ENCODE measurements around the gene LETM1. TPM values are rescaled to one million over a fixed set of nuclear protein-coding genes. Genes with fewer than 3 reads are reported as not detected.
A peak's percentile ranks its signal among the peaks of the same experiment; 100 is the strongest.
"Not testable (repeated sequence)": the region's sequence is repeated elsewhere in the genome, so short reads cannot be mapped to it uniquely, and the experiment has no call there.

LETM1 gene
- total RNA-seq, 8 experiments from 2014 or later, result 19.8 to 74.0 (median 30.2) TPM

GRCh38 chr4:1841887-1842210, 14.1 kb downstream of the LETM1 start:
- ATAC-seq (replicated peaks in 6 of 8), result no peak
- in situ Hi-C loops (cut with MboI; ENCODE audit: low pct_unique_long_range_greater_than_20kb in 2 of 9, low sequenced_read_pairs in 9 of 9, unreplicated experiment in 9 of 9), result no loop called here
- Histone ChIP-seq H3K4me3 (no peak overlapping the region), H3K4me1 (replicated peaks in 1 of 2) (no peaks in the 10 kb centered on the region), H3K27ac (no peak overlapping the region)
- WGBS, 10 experiments, result 82 to 100% (median 100%) methylated on average over 1 to 3 of the region's 9 CpGs; no CpG with 5 or more reads in 5 of the 10 experiments

- Histone ChIP-seq H3K27ac (no peak overlapping the region), H3K4me1 (replicated peaks in 1 of 2) (no peaks in the 10 kb centered on the region), H3K4me3 (no peak overlapping the region)
- 88 to 100% (median 100%) methylated on average over 1 to 15 of the region's 31 CpGs; no CpG with 5 or more reads in 4 of the 10 experiments for WGBS, 10 experiments
- in situ Hi-C loops (cut with MboI; ENCODE audit: low pct_unique_long_range_greater_than_20kb in 2 of 9, low sequenced_read_pairs in 9 of 9, unreplicated experiment in 9 of 9), result no loop called here
- ATAC-seq (replicated peaks in 6 of 8), result no peak
Observed at GRCh38 chr4:1841201-1841886, 14.6 kb downstream of the LETM1 start.

- Histone ChIP-seq H3K4me1 (replicated peaks in 1 of 2) (no peaks in the 10 kb centered on the region), H3K4me3 (no peak overlapping the region), H3K27ac (no peak overlapping the region)
- ATAC-seq (replicated peaks in 6 of 8), result no peak
- 78 to 100% (median 89%) methylated on average over 3 to 7 of the region's 7 CpGs; no CpG with 5 or more reads in 5 of the 10 experiments for WGBS, 10 experiments
- in situ Hi-C loops (cut with MboI; ENCODE audit: low pct_unique_long_range_greater_than_20kb in 2 of 9, low sequenced_read_pairs in 9 of 9, unreplicated experiment in 9 of 9), result no loop called here
Observed at GRCh38 chr4:1839282-1839681, 16.7 kb downstream of the LETM1 start.

- Histone ChIP-seq H3K4me3 (no peak overlapping the region), H3K27ac (no peak overlapping the region), H3K4me1 (replicated peaks in 1 of 2) (no peaks in the 10 kb centered on the region)
- no peak for ATAC-seq (replicated peaks in 6 of 8)
- in situ Hi-C loops (cut with MboI; ENCODE audit: low pct_unique_long_range_greater_than_20kb in 2 of 9, low sequenced_read_pairs in 9 of 9, unreplicated experiment in 9 of 9), result no loop called here
- 87 to 100% (median 96%) methylated on average over 1 to 9 of the region's 10 CpGs; no CpG with 5 or more reads in 1 of the 10 experiments for WGBS, 10 experiments
Observed at GRCh38 chr4:1837069-1837468, 18.9 kb downstream of the LETM1 start.

- H3K4me3 ChIP-seq, result no peak overlapping the region
- WGBS, 10 experiments, result 80 to 100% (median 100%) methylated on average over 1 to 3 of the region's 7 CpGs; no CpG with 5 or more reads in 7 of the 10 experiments
- ATAC-seq (replicated peaks in 6 of 8), result no peak
Observed at GRCh38 chr4:1836650-1837049, 19.3 kb downstream of the LETM1 start.

GRCh38 chr4:1835836-1836235, 20.1 kb downstream of the LETM1 start:
- ATAC-seq (replicated peaks in 6 of 8); H3K4me3 ChIP-seq; H3K4me1 ChIP-seq (replicated peaks in 1 of 2); in situ Hi-C loops (cut with MboI; ENCODE audit: low pct_unique_long_range_greater_than_20kb in 2 of 9, low sequenced_read_pairs in 9 of 9, unreplicated experiment in 9 of 9); H3K27ac ChIP-seq: not testable (repeated sequence)
- WGBS, 10 experiments, result 82 to 100% (median 100%) methylated on average over 2 to 7 of the region's 8 CpGs

More at GRCh38 chr4:1836650-1837049, 19.3 kb downstream of the LETM1 start:
- no peak overlapping the region for H3K27ac ChIP-seq
- in situ Hi-C loops (cut with MboI; ENCODE audit: low pct_unique_long_range_greater_than_20kb in 2 of 9, low sequenced_read_pairs in 9 of 9, unreplicated experiment in 9 of 9), result no loop called here
- no peaks in the 10 kb centered on the region for H3K4me1 ChIP-seq (replicated peaks in 1 of 2)

GRCh38 chr4:1834047-1834775, 21.7 kb downstream of the LETM1 start:
- H3K4me3 ChIP-seq, result no peak overlapping the region
- no peak overlapping the region for H3K27ac ChIP-seq
- in situ Hi-C loops (cut with MboI; ENCODE audit: low pct_unique_long_range_greater_than_20kb in 2 of 9, low sequenced_read_pairs in 9 of 9, unreplicated experiment in 9 of 9), result no loop called here
- peak in 3 of 8 experiments; percentile 25 to 80 (median 40) for ATAC-seq (replicated peaks in 6 of 8)
- H3K4me1 ChIP-seq (replicated peaks in 1 of 2), result no peaks in the 10 kb centered on the region
- WGBS, 10 experiments, result 90 to 100% (median 95%) methylated on average over 1 to 8 of the region's 21 CpGs; no CpG with 5 or more reads in 5 of the 10 experiments

- no peak overlapping the region for H3K27ac ChIP-seq
- no peak for ATAC-seq (replicated peaks in 6 of 8)
- in situ Hi-C loops (cut with MboI; ENCODE audit: low pct_unique_long_range_greater_than_20kb in 2 of 9, low sequenced_read_pairs in 9 of 9, unreplicated experiment in 9 of 9), result no loop called here
- no peak overlapping the region for H3K4me3 ChIP-seq
- no peaks in the 10 kb centered on the region for H3K4me1 ChIP-seq (replicated peaks in 1 of 2)
- WGBS, 10 experiments, result 90 to 100% (median 95%) methylated on average over 1 to 8 of the region's 14 CpGs; no CpG with 5 or more reads in 6 of the 10 experiments
Observed at GRCh38 chr4:1833307-1834046, 22.5 kb downstream of the LETM1 start.

GRCh38 chr4:1832690-1833089, 23.3 kb downstream of the LETM1 start:
- no peak overlapping the region for H3K4me3 ChIP-seq
- no peak overlapping the region for H3K27ac ChIP-seq
- WGBS, 10 experiments, result 91 to 100% (median 95%) methylated on average over 1 to 15 of the region's 18 CpGs; no CpG with 5 or more reads in 3 of the 10 experiments
- ATAC-seq (replicated peaks in 6 of 8), result no peak
- no peaks in the 10 kb centered on the region for H3K4me1 ChIP-seq (replicated peaks in 1 of 2)
- in situ Hi-C loops (cut with MboI; ENCODE audit: low pct_unique_long_range_greater_than_20kb in 2 of 9, low sequenced_read_pairs in 9 of 9, unreplicated experiment in 9 of 9), result no loop called here

GRCh38 chr4:1831331-1831730, 24.6 kb downstream of the LETM1 start:
- 50 to 100% (median 92%) methylated on average over 2 to 5 of the region's 8 CpGs; no CpG with 5 or more reads in 6 of the 10 experiments for WGBS, 10 experiments
- Histone ChIP-seq H3K27ac (no peak overlapping the region), H3K4me3 (no peak overlapping the region), H3K4me1 (replicated peaks in 1 of 2) (no peaks in the 10 kb centered on the region)
- no peak for ATAC-seq (replicated peaks in 6 of 8)
- in situ Hi-C loops (cut with MboI; ENCODE audit: low pct_unique_long_range_greater_than_20kb in 2 of 9, low sequenced_read_pairs in 9 of 9, unreplicated experiment in 9 of 9), result no loop called here

GRCh38 chr4:1830642-1831228, 25.2 kb downstream of the LETM1 start:
- no peak for ATAC-seq (replicated peaks in 6 of 8)
- Histone ChIP-seq H3K4me1 (replicated peaks in 1 of 2) (no peaks in the 10 kb centered on the region), H3K4me3 (no peak overlapping the region), H3K27ac (no peak overlapping the region)
- in situ Hi-C loops (cut with MboI; ENCODE audit: low pct_unique_long_range_greater_than_20kb in 2 of 9, low sequenced_read_pairs in 9 of 9, unreplicated experiment in 9 of 9), result no loop called here
- 56 to 100% (median 97%) methylated on average over 1 to 7 of the region's 8 CpGs; no CpG with 5 or more reads in 2 of the 10 experiments for WGBS, 10 experiments

- in situ Hi-C loops (cut with MboI; ENCODE audit: low pct_unique_long_range_greater_than_20kb in 2 of 9, low sequenced_read_pairs in 9 of 9, unreplicated experiment in 9 of 9), result no loop called here
- H3K27ac ChIP-seq, result no peak overlapping the region
Observed at GRCh38 chr4:1830234-1830633, 25.7 kb downstream of the LETM1 start.

More at GRCh38 chr4:1830234-1830633, 25.7 kb downstream of the LETM1 start:
- Histone ChIP-seq H3K4me1 (replicated peaks in 1 of 2) (no peaks in the 10 kb centered on the region), H3K4me3 (no peak overlapping the region)
- no peak for ATAC-seq (replicated peaks in 6 of 8)
- 56 to 100% (median 86%) methylated on average over 1 to 3 of the region's 3 CpGs; no CpG with 5 or more reads in 4 of the 10 experiments for WGBS, 10 experiments

Measured in motor neuron (in vitro differentiated cells).